ENCODE data around the gene OSMR. TPM values are rescaled to one million over a fixed set of nuclear protein-coding genes. Genes with fewer than 3 reads are reported as not detected.

Gene OSMR
- total RNA-seq, 3 donors from 2014 or later = 3.3 to 24.9 (median 13.0) TPM

DNA sequence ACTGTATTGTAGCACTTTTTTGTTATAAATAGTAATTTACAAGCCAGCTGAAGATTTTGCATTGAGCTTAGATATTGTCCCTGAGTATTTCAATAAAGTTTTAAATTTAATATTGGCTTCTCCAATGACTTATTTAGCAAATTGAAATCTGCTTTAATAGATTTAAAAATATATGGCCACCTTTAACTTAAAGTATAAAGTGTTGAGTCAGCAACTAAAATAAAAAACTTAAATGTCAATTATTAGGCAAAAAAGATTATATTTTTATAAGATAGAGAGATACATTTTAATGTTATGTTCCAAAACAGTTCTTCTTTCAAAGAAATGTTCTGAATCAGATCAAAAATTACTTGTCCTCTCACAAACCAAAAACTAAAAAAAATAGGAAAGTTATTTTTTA is 60.7 kb downstream of the OSMR start:
- intact Hi-C loops (cut with DNase I, micrococcal nuclease) = no loop called here
- ATAC-seq (no peak), DNase-seq (no peak)
- H3K36me3 ChIP-seq (ENCODE audit: low read depth) = no peaks in the 10 kb centered on the region
- no peak for TF ChIP-seq CTCF (IDR thresholded peaks at IDR 0.05)
- H3K9me3 ChIP-seq = no peaks in the 10 kb centered on the region
- H3K4me3 ChIP-seq = no peak overlapping the region
- no peaks in the 10 kb centered on the region for H3K4me1 ChIP-seq (ENCODE audit: low read depth)

- H3K36me3 ChIP-seq (ENCODE audit: low read depth) = no peaks in the 10 kb centered on the region
- ATAC-seq = no peak
- intact Hi-C loops (cut with DNase I, micrococcal nuclease) = no loop called here
- no peak overlapping the region for H3K4me3 ChIP-seq
- TF ChIP-seq CTCF (IDR thresholded peaks at IDR 0.05) = no peak
- no peaks in the 10 kb centered on the region for H3K4me1 ChIP-seq (ENCODE audit: low read depth)
- no peaks in the 10 kb centered on the region for H3K9me3 ChIP-seq
- no peak for DNase-seq
These were observed 66.1 kb downstream of the OSMR start for GRCh38 chr5:38911933-38912332.

- DNase-seq = no peak
- TF ChIP-seq CTCF (IDR thresholded peaks at IDR 0.05) = no peak
- H3K4me1 ChIP-seq (ENCODE audit: low read depth) = no peaks in the 10 kb centered on the region
- intact Hi-C loops (cut with DNase I, micrococcal nuclease) = no loop called here
- no peak overlapping the region for H3K4me3 ChIP-seq
- no peak for ATAC-seq
- H3K9me3 ChIP-seq = no peaks in the 10 kb centered on the region
- H3K36me3 ChIP-seq (ENCODE audit: low read depth) = no peaks in the 10 kb centered on the region
These were observed 67.9 kb downstream of the OSMR start for GRCh38 chr5:38913714-38914113.

DNA sequence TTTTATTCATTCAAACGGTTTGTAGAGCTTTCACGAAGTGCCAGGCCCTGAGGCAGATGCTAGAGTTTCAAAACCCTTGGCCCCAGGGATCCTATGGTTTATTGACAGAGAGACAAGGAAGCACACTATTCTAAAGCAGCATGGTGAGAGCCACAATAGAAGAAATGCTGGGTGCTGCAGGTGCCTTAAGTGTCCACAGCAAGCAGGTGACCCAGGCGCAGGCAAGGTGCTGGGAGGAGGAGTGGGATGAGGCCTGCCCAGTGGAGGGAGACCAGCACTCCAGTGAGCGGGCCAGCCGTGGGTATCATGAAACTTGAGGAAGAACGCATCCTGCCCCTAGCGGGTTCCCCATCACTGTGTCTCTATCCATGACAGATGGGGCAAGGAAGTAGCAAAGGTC is 71.0 kb downstream of the OSMR start:
- no peaks in the 10 kb centered on the region for H3K36me3 ChIP-seq (ENCODE audit: low read depth)
- intact Hi-C loops (cut with DNase I, micrococcal nuclease) = no loop called here

GRCh38 chr5:38921174-38921573 is 75.4 kb downstream of the OSMR start:
- intact Hi-C loops (cut with DNase I, micrococcal nuclease) = no loop called here
- no peak for TF ChIP-seq CTCF (IDR thresholded peaks at IDR 0.05)
- Histone ChIP-seq H3K4me1 (ENCODE audit: low read depth) (no peaks in the 10 kb centered on the region), H3K36me3 (ENCODE audit: low read depth) (no peaks in the 10 kb centered on the region), H3K9me3 (no peaks in the 10 kb centered on the region), H3K4me3 (no peak overlapping the region)
- ATAC-seq = no peak
- DNase-seq = no peak

More for the DNA sequence above, 71.0 kb downstream of the OSMR start:
- H3K4me3 ChIP-seq = no peak overlapping the region
- ATAC-seq (no peak), DNase-seq (no peak)
- no peaks in the 10 kb centered on the region for H3K4me1 ChIP-seq (ENCODE audit: low read depth)
- no peaks in the 10 kb centered on the region for H3K9me3 ChIP-seq
- no peak for TF ChIP-seq CTCF (IDR thresholded peaks at IDR 0.05)

GRCh38 chr5:38922199-38922598 is 76.4 kb downstream of the OSMR start:
- TF ChIP-seq CTCF (IDR thresholded peaks at IDR 0.05) = peak; percentile 41
- no peaks in the 10 kb centered on the region for H3K4me1 ChIP-seq (ENCODE audit: low read depth)
- H3K9me3 ChIP-seq = no peaks in the 10 kb centered on the region
- DNase-seq (peak in 2 of 3 donors; percentile 45), ATAC-seq (peak; percentile 66)
- H3K36me3 ChIP-seq (ENCODE audit: low read depth) = no peaks in the 10 kb centered on the region
- H3K4me3 ChIP-seq = no peak overlapping the region
- intact Hi-C loops (cut with DNase I, micrococcal nuclease) = no loop called here
